Measurements from ENCODE around the gene TGM2. TPM values are rescaled to one million over a fixed set of nuclear protein-coding genes. Genes with fewer than 3 reads are reported as not detected.

TGM2 gene
- total RNA-seq = 160 and 444 TPM in 2 replicates

DNA sequence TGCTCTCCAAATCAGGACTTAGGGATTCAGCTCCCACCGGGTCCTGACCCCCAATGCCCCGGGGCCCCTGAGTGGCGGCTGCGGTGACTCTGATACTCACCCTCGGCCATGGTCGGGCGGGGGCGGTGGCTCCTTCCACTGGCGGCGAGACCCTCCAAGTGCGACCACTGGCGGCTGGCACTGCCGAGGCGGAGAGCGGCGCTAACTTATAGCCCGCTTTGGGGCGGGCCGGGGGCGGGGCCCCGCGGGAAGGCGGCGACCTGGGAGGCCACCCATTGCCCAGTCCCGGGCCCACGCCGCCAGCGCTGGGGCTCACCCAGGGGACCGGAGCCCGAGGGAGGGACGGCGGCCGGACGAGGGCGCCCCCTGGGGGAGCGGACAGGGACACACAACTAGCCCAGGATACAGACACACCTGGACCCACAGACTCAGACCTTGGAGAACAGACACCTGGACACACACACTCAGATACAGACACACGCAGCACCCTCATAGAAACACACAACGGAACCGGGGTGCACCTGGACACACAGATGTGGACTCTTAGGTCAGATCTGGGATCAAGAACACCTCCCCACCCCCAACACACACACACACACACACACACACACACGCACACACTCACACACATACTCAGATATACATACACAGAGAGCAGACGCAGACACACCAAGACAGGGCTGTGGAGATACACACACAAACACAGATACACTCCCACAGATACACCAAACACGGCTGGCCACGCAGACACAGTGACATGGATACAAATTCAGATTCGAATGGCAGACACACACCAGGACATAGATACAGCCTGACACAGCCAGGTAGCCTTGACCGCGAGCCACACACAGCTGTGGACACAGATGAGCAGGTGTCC, at the start of gene TGM2:
TGM2 (minus strand) TSS at position 182 of the 877 bp plus-strand sequence; CDS start at position 110, 72 bp downstream.

Other genes with a start within 250 kb of the TGM2 start
- gene TTI1, start 131.8 kb downstream of the TGM2 start, total RNA-seq = 14.7 and 23.5 TPM in 2 replicates
- 12.7 and 13.8 TPM in 2 replicates for gene RPRD1B, start 131.5 kb downstream of the TGM2 start, total RNA-seq
- 6.3 and 7.5 TPM in 2 replicates for gene KIAA1755, start 95.5 kb upstream of the TGM2 start, total RNA-seq
- 0.33 TPM in 1 of 2 replicates, not detected in the other for gene BPI, start 138.9 kb upstream of the TGM2 start, total RNA-seq
- not detected in 2 replicates for gene LBP, start 181.2 kb upstream of the TGM2 start, total RNA-seq